Trophoblast cell (in vitro differentiated cells and primary cell): ENCODE results near the gene SKI.

ENCODE experiments used
- DNase-seq, 2 donors: peaks; one replicate each; pipeline ENCODE4 v3.0.0-alpha.2; 2016
- H2AFZ ChIP-seq: 2 replicates; pipeline ENCODE4 v1.6.1; 2013; ENCODE audit warnings: low read length, moderate library complexity, mild to moderate bottlenecking; ENCODE audit not compliant: insufficient read depth, poor library complexity
- H2AK5ac ChIP-seq: 2 replicates; pipeline ENCODE4 v1.6.1; 2013; ENCODE audit warnings: mild to moderate bottlenecking, low read length
- H2BK120ac ChIP-seq: 2 replicates; pipeline ENCODE4 v1.6.1; 2013; ENCODE audit warnings: low read length, mild to moderate bottlenecking, moderate library complexity; ENCODE audit not compliant: insufficient read depth, poor library complexity
- H2BK12ac ChIP-seq: 2 replicates; pipeline ENCODE4 v1.6.1; 2013; ENCODE audit warnings: mild to moderate bottlenecking, low read length, moderate library complexity
- H2BK5ac ChIP-seq: 2 replicates; pipeline ENCODE4 v1.6.1; 2013; ENCODE audit warnings: low read length, low read depth, moderate library complexity, mild to moderate bottlenecking; ENCODE audit not compliant: poor library complexity
- H3K14ac ChIP-seq: 2 replicates; pipeline ENCODE4 v1.6.1; 2013; ENCODE audit warnings: mild to moderate bottlenecking, low read length
- H3K18ac ChIP-seq: 2 replicates; pipeline ENCODE4 v1.6.1; 2013; ENCODE audit warnings: mild to moderate bottlenecking, low read length
- H3K23ac ChIP-seq: 2 replicates; pipeline ENCODE4 v1.6.1; 2013; ENCODE audit warnings: low read length
- H3K27ac ChIP-seq: 2 replicates; pipeline ENCODE4 v1.5.1; 2013; ENCODE audit warnings: low read depth, mild to moderate bottlenecking, inconsistent platforms, low read length, moderate library complexity
- H3K27me3 ChIP-seq: 2 replicates; pipeline ENCODE4 v1.6.1; 2013; ENCODE audit warnings: inconsistent platforms, mild to moderate bottlenecking, low read length, moderate library complexity; ENCODE audit not compliant: insufficient read depth
- H3K36me3 ChIP-seq, 2 experiments: 1 replicate in 1 of 2; 2 replicates in 1 of 2; pipeline ENCODE4 v1.6.1; 2013; ENCODE audit warnings: low read length in 2 of 2, mild to moderate bottlenecking in 2 of 2, moderate library complexity in 1 of 2; ENCODE audit not compliant: insufficient read depth in 2 of 2, control insufficient read depth in 1 of 2
- H3K4ac ChIP-seq: 2 replicates; pipeline ENCODE4 v1.6.1; 2013; ENCODE audit warnings: low read depth, mild to moderate bottlenecking, low read length, moderate library complexity
- H3K4me1 ChIP-seq, 2 experiments: 1 replicate in 1 of 2; 2 replicates in 1 of 2; pipeline ENCODE4 v1.6.1; 2013; ENCODE audit warnings: low read length in 2 of 2, mild to moderate bottlenecking in 2 of 2, moderate library complexity in 1 of 2; ENCODE audit not compliant: insufficient read depth in 2 of 2, control insufficient read depth in 1 of 2
- H3K4me2 ChIP-seq: 2 replicates; pipeline ENCODE4 v1.6.1; 2013; ENCODE audit warnings: inconsistent platforms, mild to moderate bottlenecking, low read length, moderate library complexity
- H3K4me3 ChIP-seq: 2 replicates; pipeline ENCODE4 v1.5.1; 2013; ENCODE audit warnings: mild to moderate bottlenecking, low read depth, low read length, inconsistent platforms
- H3K79me1 ChIP-seq: one replicate; pipeline ENCODE4 v1.6.1; 2013; ENCODE audit warnings: low read length
- H3K79me2 ChIP-seq: 2 replicates; pipeline ENCODE4 v1.6.1; 2013; ENCODE audit warnings: low read length, mild to moderate bottlenecking; ENCODE audit not compliant: control insufficient read depth, insufficient read depth, poor library complexity
- H3K9ac ChIP-seq: 2 replicates; pipeline ENCODE4 v1.6.1; 2013; ENCODE audit warnings: mild to moderate bottlenecking, low read length
- H3K9me3 ChIP-seq: 2 replicates; pipeline ENCODE4 v1.6.1; 2013; ENCODE audit warnings: low read depth, mild to moderate bottlenecking, control low read depth, inconsistent platforms, low read length; ENCODE audit not compliant: insufficient read depth
- H4K12ac ChIP-seq: 2 replicates; pipeline ENCODE4 v1.6.1; 2013; ENCODE audit warnings: low read depth, mild to moderate bottlenecking, low read length, moderate library complexity
- H4K8ac ChIP-seq: 2 replicates; pipeline ENCODE4 v1.6.1; 2013; ENCODE audit warnings: low read depth, mild to moderate bottlenecking, low read length, moderate library complexity
- H4K91ac ChIP-seq: one replicate; pipeline ENCODE4 v1.6.1; 2013; ENCODE audit warnings: low read depth, mild to moderate bottlenecking, low read length, moderate library complexity
- WGBS: extraction: QIAGEN DNeasy Blood & Tissue Kit; methylation state at CpG from one replicate; pipeline ENCODE4 v1.1.7; 2013; ENCODE audit warnings: missing lambda C conversion rate; ENCODE audit not compliant: insufficient read length, insufficient coverage; ENCODE audit errors: extremely low coverage; 5-methylcytosine and 5-hydroxymethylcytosine counted together

SKI gene

GRCh38 chr1:2320760-2321667 is 92.9 kb downstream of the SKI start:
- no peaks in the 10 kb centered on the region for H3K36me3 ChIP-seq
- H3K4me2 ChIP-seq = peak overlapping the region; percentile 25
- no peak overlapping the region for H3K23ac ChIP-seq
- no peak overlapping the region for H3K4me3 ChIP-seq
- peaks cover 8% of the 10 kb centered on the region for H3K9me3 ChIP-seq
- H4K8ac ChIP-seq = peak overlapping the region; percentile 31
- no peak overlapping the region for H3K4ac ChIP-seq
- no peak overlapping the region for H4K12ac ChIP-seq
- peak overlapping the region; percentile 8 for H2AFZ ChIP-seq
- peak overlapping the region; percentile 77 for H2AK5ac ChIP-seq
- peak overlapping the region; percentile 7 for H2BK120ac ChIP-seq
- H3K27me3 ChIP-seq = no peaks in the 10 kb centered on the region
- peak overlapping the region; percentile 85 for H3K27ac ChIP-seq
- peak overlapping the region; percentile 58 for H4K91ac ChIP-seq
- H3K14ac ChIP-seq = peak overlapping the region; percentile 12
- H3K79me2 ChIP-seq = peaks cover 7% of the 10 kb centered on the region
- peak overlapping the region; percentile 5 for H3K18ac ChIP-seq
- WGBS = no CpG with 5 or more reads among the region's 41 CpGs
- DNase-seq = no peak
- H2BK5ac ChIP-seq = peak overlapping the region; percentile 38
- H3K4me1 ChIP-seq = peaks cover 31 to 38% of the 10 kb centered on the region in 2 experiments
- peak overlapping the region; percentile 47 for H2BK12ac ChIP-seq
- peaks cover 38% of the 10 kb centered on the region for H3K79me1 ChIP-seq
- no peak overlapping the region for H3K9ac ChIP-seq

DNA sequence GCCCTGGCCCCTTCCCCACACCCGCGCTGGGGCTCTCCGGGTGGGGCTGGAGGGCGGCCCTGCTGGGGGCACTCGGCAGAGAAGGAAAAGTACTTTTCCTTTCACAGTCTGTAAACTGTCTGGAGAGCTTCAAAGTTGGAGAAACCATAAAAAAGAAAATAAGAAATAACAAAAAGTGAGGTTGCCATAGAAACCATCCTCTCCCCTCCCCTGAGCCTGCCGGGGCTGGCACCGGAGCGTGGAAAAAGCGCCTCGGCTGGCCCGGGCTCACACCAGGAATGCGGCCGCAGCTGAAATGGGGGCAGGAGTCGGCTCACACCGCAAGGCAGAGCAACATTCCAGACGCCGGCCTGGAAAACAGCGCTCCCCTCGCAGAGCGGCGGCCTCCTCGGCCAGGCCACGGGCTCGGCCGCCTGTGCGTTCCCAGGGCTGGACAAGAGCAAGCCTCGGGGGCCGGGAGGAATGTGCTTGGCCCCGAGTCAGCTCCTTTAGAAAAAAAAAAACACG is 94.0 kb downstream of the SKI start:
- Histone ChIP-seq H3K4me3 (no peak overlapping the region), H3K18ac (peak overlapping the region; percentile 73), H3K9ac (no peak overlapping the region), H3K4me2 (peak overlapping the region; percentile 25), H3K27ac (peak overlapping the region; percentile 85), H2AK5ac (no peak overlapping the region), H2BK5ac (peak overlapping the region; percentile 77), H2BK120ac (peak overlapping the region; percentile 89), H2AFZ (no peak overlapping the region), H3K4ac (peak overlapping the region; percentile 50), H3K79me1 (peaks cover 30% of the 10 kb centered on the region), H4K91ac (peak overlapping the region; percentile 95), H2BK12ac (peak overlapping the region; percentile 91), H3K14ac (peak overlapping the region; percentile 87), H3K79me2 (peaks cover 7% of the 10 kb centered on the region), H3K27me3 (no peaks in the 10 kb centered on the region), H3K9me3 (peaks cover 8% of the 10 kb centered on the region), H3K4me1 (peaks cover 21 to 27% of the 10 kb centered on the region in 2 experiments), H3K23ac (no peak overlapping the region), H4K8ac (peak overlapping the region; percentile 67), H3K36me3 (no peaks in the 10 kb centered on the region), H4K12ac (no peak overlapping the region)
- peak; percentile 91 to 95 for DNase-seq
- no CpG with 5 or more reads among the region's 30 CpGs for WGBS

DNA sequence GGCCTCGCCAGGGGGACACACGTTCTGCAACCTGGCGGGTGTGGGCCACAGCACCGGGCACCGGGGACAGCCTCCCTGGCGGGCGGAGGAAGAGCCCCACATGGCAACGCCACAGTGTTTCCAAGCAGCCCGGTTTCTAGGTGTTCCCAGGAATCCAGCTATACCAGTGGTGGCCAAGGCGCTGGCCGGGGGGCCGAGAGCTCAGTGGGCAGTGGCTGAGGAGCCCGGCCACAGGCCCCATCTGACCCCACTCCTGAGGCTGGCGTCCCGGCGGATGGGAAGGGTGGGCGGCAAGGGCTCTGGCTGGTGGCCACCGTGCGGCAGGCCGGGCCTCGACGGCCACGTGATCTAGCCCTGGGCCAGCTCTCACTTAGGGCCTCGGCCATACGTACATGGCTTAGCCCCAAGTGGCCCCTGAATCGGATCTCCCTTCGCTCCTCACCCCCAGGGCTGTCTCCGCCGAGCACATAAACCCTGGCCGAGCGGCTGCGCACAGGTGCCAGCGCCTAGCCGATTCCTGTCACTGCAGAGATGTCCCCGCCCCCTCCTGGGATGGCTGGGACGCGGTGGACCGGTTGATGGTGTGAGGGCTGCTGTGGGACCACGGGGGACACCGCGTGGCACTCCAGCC is 94.6 kb downstream of the SKI start:
- Histone ChIP-seq H3K4me1 (peaks cover 18 to 23% of the 10 kb centered on the region in 2 experiments), H3K14ac (peak overlapping the region; percentile 87), H3K18ac (peak overlapping the region; percentile 73), H3K4me2 (no peak overlapping the region), H3K27ac (peak overlapping the region; percentile 85), H3K27me3 (no peaks in the 10 kb centered on the region), H3K4ac (peak overlapping the region; percentile 50), H3K79me1 (peaks cover 24% of the 10 kb centered on the region), H3K9ac (no peak overlapping the region), H2AK5ac (peak overlapping the region; percentile 69), H2BK120ac (peak overlapping the region; percentile 89), H2BK12ac (peak overlapping the region; percentile 91), H4K8ac (peak overlapping the region; percentile 67), H4K91ac (peak overlapping the region; percentile 95), H2AFZ (no peak overlapping the region), H4K12ac (peak overlapping the region; percentile 49), H3K4me3 (no peak overlapping the region), H3K9me3 (peaks cover 5% of the 10 kb centered on the region), H3K36me3 (no peaks in the 10 kb centered on the region), H3K23ac (no peak overlapping the region), H3K79me2 (peaks cover 7% of the 10 kb centered on the region), H2BK5ac (peak overlapping the region; percentile 77)
- no CpG with 5 or more reads among the region's 41 CpGs for WGBS
- DNase-seq = peak; percentile 89 to 92

GRCh38 chr1:2323451-2323974 is 95.4 kb downstream of the SKI start:
- Histone ChIP-seq H2AFZ (no peak overlapping the region), H3K4me2 (no peak overlapping the region), H3K9ac (no peak overlapping the region), H4K8ac (no peak overlapping the region), H3K9me3 (peaks cover 5% of the 10 kb centered on the region), H3K23ac (no peak overlapping the region), H2BK120ac (peak overlapping the region; percentile 89), H3K27ac (no peak overlapping the region), H2BK5ac (no peak overlapping the region), H3K18ac (peak overlapping the region; percentile 3), H3K14ac (peak overlapping the region; percentile 87), H3K79me2 (peaks cover 7% of the 10 kb centered on the region), H4K12ac (no peak overlapping the region), H3K27me3 (no peaks in the 10 kb centered on the region), H3K79me1 (peaks cover 19% of the 10 kb centered on the region), H3K36me3 (no peaks in the 10 kb centered on the region), H4K91ac (peak overlapping the region; percentile 95), H2AK5ac (peak overlapping the region; percentile 69), H3K4me3 (no peak overlapping the region), H2BK12ac (peak overlapping the region; percentile 91), H3K4ac (peak overlapping the region; percentile 6), H3K4me1 (peaks cover 18 to 23% of the 10 kb centered on the region in 2 experiments)
- DNase-seq = no peak
- WGBS = no CpG with 5 or more reads among the region's 16 CpGs
